NCI-H226 (cell line): ENCODE results near the gene CASP8.
A peak's percentile ranks its signal among the peaks of the same experiment; 100 is the strongest.
"Not testable (repeated sequence)": the region's sequence is repeated elsewhere in the genome, so short reads cannot be mapped to it uniquely, and the experiment has no call there.

Source experiments
- DNase-seq: peaks from one replicate; pipeline ENCODE4 v3.0.0-alpha.2; 2015

Gene CASP8

GRCh38 chr2:201271917-201272316 is 11.6 kb downstream of the CASP8 start:
- no peak for DNase-seq

GRCh38 chr2:201273330-201273983 is 13.1 kb downstream of the CASP8 start:
- no peak for DNase-seq

- DNase-seq = no peak
Measured at GRCh38 chr2:201275069-201275468, 14.7 kb downstream of the CASP8 start.

GRCh38 chr2:201275990-201276389 is 15.7 kb downstream of the CASP8 start:
- DNase-seq = no peak

GRCh38 chr2:201276511-201276910 is 16.2 kb downstream of the CASP8 start:
- DNase-seq = no peak

- no peak for DNase-seq
Measured at GRCh38 chr2:201279079-201279478, 18.7 kb downstream of the CASP8 start.

GRCh38 chr2:201280191-201281040 is 20.1 kb downstream of the CASP8 start:
- DNase-seq = no peak

GRCh38 chr2:201285499-201285898 is 25.2 kb downstream of the CASP8 start:
- DNase-seq = no peak

GRCh38 chr2:201290457-201291148 is 30.3 kb downstream of the CASP8 start:
- not testable (repeated sequence) for DNase-seq

GRCh38 chr2:201298462-201299052 is 38.2 kb downstream of the CASP8 start:
- DNase-seq = peak; percentile 2

GRCh38 chr2:201299929-201300328 is 39.6 kb downstream of the CASP8 start:
- DNase-seq = not testable (repeated sequence)

- DNase-seq = peak; percentile 29
Measured at GRCh38 chr2:201307876-201308275, 47.5 kb downstream of the CASP8 start.

GRCh38 chr2:201308914-201309313 is 48.6 kb downstream of the CASP8 start:
- DNase-seq = no peak

GRCh38 chr2:201313362-201313761 is 53.0 kb downstream of the CASP8 start:
- DNase-seq = no peak

- no peak for DNase-seq
Measured at GRCh38 chr2:201319511-201319910, 59.2 kb downstream of the CASP8 start.

- DNase-seq = no peak
Measured at GRCh38 chr2:201320257-201320656, 59.9 kb downstream of the CASP8 start.

GRCh38 chr2:201320701-201321100 is 60.4 kb downstream of the CASP8 start:
- no peak for DNase-seq

GRCh38 chr2:201322772-201323171 is 62.4 kb downstream of the CASP8 start:
- no peak for DNase-seq

- no peak for DNase-seq
Measured at GRCh38 chr2:201327678-201328077, 67.3 kb downstream of the CASP8 start.

GRCh38 chr2:201329409-201329808 is 69.1 kb downstream of the CASP8 start:
- DNase-seq = no peak
